ENCODE measurements around the gene CACNA1S.
A peak's percentile ranks its signal among the peaks of the same experiment; 100 is the strongest.

CACNA1S gene

GRCh38 chr1:201125019-201125418 is 12.8 kb upstream of the CACNA1S start:
- peaks cover 2% of the 10 kb centered on the region; the same call in 1 of the 2 replicates for H3K27me3 ChIP-seq
- no peak overlapping the region for H3K4me3 ChIP-seq (ENCODE audit: low read depth, low read length)
- H3K9me3 ChIP-seq: no peaks in the 10 kb centered on the region
- DNase-seq: no peak
- no peaks in the 10 kb centered on the region for H3K36me3 ChIP-seq
- no peak for TF ChIP-seq CTCF (IDR thresholded peaks at IDR 0.05; ENCODE audit: low read depth, low read length)
- no peaks in the 10 kb centered on the region for H3K4me1 ChIP-seq

- Histone ChIP-seq H3K4me3 (ENCODE audit: low read depth, low read length) (no peak overlapping the region), H3K27me3 (peaks cover 5% of the 10 kb centered on the region; the same call in 1 of the 2 replicates), H3K9me3 (no peaks in the 10 kb centered on the region; the same call in 1 of the 2 replicates), H3K4me1 (no peaks in the 10 kb centered on the region), H3K36me3 (no peaks in the 10 kb centered on the region)
- TF ChIP-seq CTCF (IDR thresholded peaks at IDR 0.05; ENCODE audit: low read depth, low read length): no peak
- no peak for DNase-seq
Observed at GRCh38 chr1:201123866-201124265, 11.6 kb upstream of the CACNA1S start.

- H3K4me1 ChIP-seq: no peaks in the 10 kb centered on the region
- H3K27me3 ChIP-seq: peaks cover 5% of the 10 kb centered on the region; the same call in 1 of the 2 replicates
- H3K4me3 ChIP-seq (ENCODE audit: low read depth, low read length): no peak overlapping the region
- no peaks in the 10 kb centered on the region for H3K36me3 ChIP-seq
- H3K9me3 ChIP-seq: no peaks in the 10 kb centered on the region; the same call in 1 of the 2 replicates
- no peak for TF ChIP-seq CTCF (IDR thresholded peaks at IDR 0.05; ENCODE audit: low read depth, low read length)
- no peak for DNase-seq
Observed at GRCh38 chr1:201122321-201122957, 10.2 kb upstream of the CACNA1S start.

- H3K27me3 ChIP-seq: peaks cover 16% of the 10 kb centered on the region
Observed at GRCh38 chr1:201119206-201120197, 7.3 kb upstream of the CACNA1S start.

GRCh38 chr1:201116091-201116490 is 3.9 kb upstream of the CACNA1S start:
- no peak for DNase-seq
- H3K36me3 ChIP-seq: no peaks in the 10 kb centered on the region
- no peaks in the 10 kb centered on the region for H3K4me1 ChIP-seq
- TF ChIP-seq CTCF (IDR thresholded peaks at IDR 0.05; ENCODE audit: low read depth, low read length): no peak
- H3K9me3 ChIP-seq: no peaks in the 10 kb centered on the region; the same call in 1 of the 2 replicates
- no peak overlapping the region for H3K4me3 ChIP-seq (ENCODE audit: low read depth, low read length)
- H3K27me3 ChIP-seq: peaks cover 17% of the 10 kb centered on the region

More at GRCh38 chr1:201119206-201120197, 7.3 kb upstream of the CACNA1S start:
- Histone ChIP-seq H3K4me1 (no peaks in the 10 kb centered on the region), H3K9me3 (no peaks in the 10 kb centered on the region; the same call in 1 of the 2 replicates), H3K4me3 (ENCODE audit: low read depth, low read length) (no peak overlapping the region), H3K36me3 (no peaks in the 10 kb centered on the region)
- DNase-seq: peak; percentile 60
- TF ChIP-seq CTCF (IDR thresholded peaks at IDR 0.05; ENCODE audit: low read depth, low read length): peak; percentile 89

All from BE2C (cell line).